Measurements from ENCODE around the gene SHROOM3. TPM values are rescaled to one million over a fixed set of nuclear protein-coding genes. Genes with fewer than 3 reads are reported as not detected.

The SHROOM3 gene
- total and polyA plus RNA-seq, 8 donors, result 13.5 to 96.9 (median 16.9) TPM

GRCh38 chr4:76803522-76803921, 368.5 kb downstream of the SHROOM3 start:
- no peaks in the 10 kb centered on the region for H3K36me3 ChIP-seq
- no peak for DNase-seq
- intact Hi-C loops (cut with DNase I), result no loop called here
- peaks cover 0 to 3% of the 10 kb centered on the region in 2 donors for H3K9me3 ChIP-seq
- H3K4me3 ChIP-seq, result no peak overlapping the region
- H3K4me1 ChIP-seq, result no peaks in the 10 kb centered on the region
- ATAC-seq, result peak; percentile 33
- TF ChIP-seq, protein P1, sequence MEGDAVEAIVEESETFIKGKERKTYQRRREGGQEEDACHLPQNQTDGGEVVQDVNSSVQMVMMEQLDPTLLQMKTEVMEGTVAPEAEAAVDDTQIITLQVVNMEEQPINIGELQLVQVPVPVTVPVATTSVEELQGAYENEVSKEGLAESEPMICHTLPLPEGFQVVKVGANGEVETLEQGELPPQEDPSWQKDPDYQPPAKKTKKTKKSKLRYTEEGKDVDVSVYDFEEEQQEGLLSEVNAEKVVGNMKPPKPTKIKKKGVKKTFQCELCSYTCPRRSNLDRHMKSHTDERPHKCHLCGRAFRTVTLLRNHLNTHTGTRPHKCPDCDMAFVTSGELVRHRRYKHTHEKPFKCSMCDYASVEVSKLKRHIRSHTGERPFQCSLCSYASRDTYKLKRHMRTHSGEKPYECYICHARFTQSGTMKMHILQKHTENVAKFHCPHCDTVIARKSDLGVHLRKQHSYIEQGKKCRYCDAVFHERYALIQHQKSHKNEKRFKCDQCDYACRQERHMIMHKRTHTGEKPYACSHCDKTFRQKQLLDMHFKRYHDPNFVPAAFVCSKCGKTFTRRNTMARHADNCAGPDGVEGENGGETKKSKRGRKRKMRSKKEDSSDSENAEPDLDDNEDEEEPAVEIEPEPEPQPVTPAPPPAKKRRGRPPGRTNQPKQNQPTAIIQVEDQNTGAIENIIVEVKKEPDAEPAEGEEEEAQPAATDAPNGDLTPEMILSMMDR (IDR thresholded peaks at IDR 0.05), result no peak
- no peaks in the 10 kb centered on the region for H3K27me3 ChIP-seq
- H3K27ac ChIP-seq, result no peak overlapping the region

DNA sequence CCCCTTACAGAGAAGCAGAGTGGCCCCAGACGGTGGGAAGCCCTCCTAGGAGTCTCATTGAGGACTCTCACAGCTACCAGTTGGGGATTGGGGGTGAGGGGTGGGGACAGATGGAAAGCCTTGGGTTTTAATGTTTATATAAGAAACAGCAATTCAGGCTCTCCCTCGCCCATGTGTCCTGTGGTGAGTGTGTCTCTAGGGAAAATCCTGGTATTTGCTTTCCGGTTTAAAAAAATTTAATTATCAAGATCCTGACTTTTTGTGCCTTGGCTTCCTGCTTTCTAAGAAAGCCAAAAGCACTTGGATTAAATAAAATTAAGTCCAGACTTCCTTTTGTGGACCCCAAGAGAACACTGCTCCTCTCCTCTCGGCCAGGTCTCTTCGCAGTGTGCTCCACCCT, 369.1 kb downstream of the SHROOM3 start:
- H3K4me1 ChIP-seq, result no peaks in the 10 kb centered on the region
- intact Hi-C loops (cut with DNase I), result no loop called here
- DNase-seq (no peak), ATAC-seq (no peak)
- H3K4me3 ChIP-seq, result no peak overlapping the region
- peaks cover 0 to 6% of the 10 kb centered on the region in 2 donors for H3K9me3 ChIP-seq
- H3K27me3 ChIP-seq, result no peaks in the 10 kb centered on the region
- H3K36me3 ChIP-seq, result no peaks in the 10 kb centered on the region
- no peak overlapping the region for H3K27ac ChIP-seq
- TF ChIP-seq, protein P1 (IDR thresholded peaks at IDR 0.05), result no peak

DNA sequence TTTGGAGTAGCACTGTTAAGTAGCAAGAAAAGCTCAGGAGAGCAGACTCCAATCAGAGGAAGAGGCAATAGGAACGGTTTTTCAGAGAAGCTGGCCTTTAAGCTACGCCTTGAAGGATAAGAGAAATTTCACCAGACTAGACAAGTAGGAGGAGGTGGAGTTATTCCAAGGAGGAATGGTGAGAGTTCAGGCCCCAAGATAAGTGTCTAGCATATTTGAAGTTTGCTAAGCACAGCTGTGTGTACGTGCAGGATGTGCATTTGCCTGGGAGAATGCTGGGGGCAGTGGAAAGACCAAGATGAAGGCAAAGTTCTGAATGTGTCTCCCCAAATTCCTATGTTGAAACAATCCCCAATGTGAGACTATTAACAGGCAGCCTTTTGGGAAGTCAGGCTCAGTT, 371.3 kb downstream of the SHROOM3 start:
- ATAC-seq (no peak), DNase-seq (no peak)
- no peak overlapping the region for H3K27ac ChIP-seq
- no peaks in the 10 kb centered on the region for H3K27me3 ChIP-seq
- intact Hi-C loops (cut with DNase I), result no loop called here
- peaks cover 0 to 6% of the 10 kb centered on the region in 2 donors for H3K9me3 ChIP-seq
- H3K4me1 ChIP-seq, result no peaks in the 10 kb centered on the region
- TF ChIP-seq, protein P1 (IDR thresholded peaks at IDR 0.05), result no peak
- H3K4me3 ChIP-seq, result no peak overlapping the region
- no peaks in the 10 kb centered on the region for H3K36me3 ChIP-seq

DNA sequence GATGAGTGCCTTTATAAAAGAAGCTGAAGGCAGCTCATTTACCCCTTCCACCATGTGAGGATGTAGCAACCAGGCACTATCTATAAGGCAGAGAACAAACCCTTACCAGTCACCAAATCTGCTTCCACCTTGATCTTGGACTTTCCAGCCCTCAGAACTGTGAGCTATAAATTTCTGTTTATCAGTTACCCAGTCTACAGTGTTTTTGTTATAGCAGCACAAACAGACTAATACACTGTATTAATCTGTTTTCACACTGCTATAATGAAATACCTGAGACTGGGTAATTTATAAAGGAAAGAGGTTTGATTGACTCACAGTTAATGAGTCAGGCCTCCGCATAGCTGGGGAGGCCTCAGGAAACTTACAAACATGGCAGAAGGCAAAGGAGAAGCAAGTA, 371.7 kb downstream of the SHROOM3 start:
- Histone ChIP-seq H3K9me3 (peaks cover 0 to 6% of the 10 kb centered on the region in 2 donors), H3K36me3 (no peaks in the 10 kb centered on the region), H3K4me3 (no peak overlapping the region), H3K27me3 (no peaks in the 10 kb centered on the region), H3K4me1 (no peaks in the 10 kb centered on the region), H3K27ac (no peak overlapping the region)
- intact Hi-C loops (cut with DNase I), result no loop called here
- no peak for ATAC-seq
- TF ChIP-seq, protein P1 (IDR thresholded peaks at IDR 0.05), result no peak
- no peak for DNase-seq

DNA sequence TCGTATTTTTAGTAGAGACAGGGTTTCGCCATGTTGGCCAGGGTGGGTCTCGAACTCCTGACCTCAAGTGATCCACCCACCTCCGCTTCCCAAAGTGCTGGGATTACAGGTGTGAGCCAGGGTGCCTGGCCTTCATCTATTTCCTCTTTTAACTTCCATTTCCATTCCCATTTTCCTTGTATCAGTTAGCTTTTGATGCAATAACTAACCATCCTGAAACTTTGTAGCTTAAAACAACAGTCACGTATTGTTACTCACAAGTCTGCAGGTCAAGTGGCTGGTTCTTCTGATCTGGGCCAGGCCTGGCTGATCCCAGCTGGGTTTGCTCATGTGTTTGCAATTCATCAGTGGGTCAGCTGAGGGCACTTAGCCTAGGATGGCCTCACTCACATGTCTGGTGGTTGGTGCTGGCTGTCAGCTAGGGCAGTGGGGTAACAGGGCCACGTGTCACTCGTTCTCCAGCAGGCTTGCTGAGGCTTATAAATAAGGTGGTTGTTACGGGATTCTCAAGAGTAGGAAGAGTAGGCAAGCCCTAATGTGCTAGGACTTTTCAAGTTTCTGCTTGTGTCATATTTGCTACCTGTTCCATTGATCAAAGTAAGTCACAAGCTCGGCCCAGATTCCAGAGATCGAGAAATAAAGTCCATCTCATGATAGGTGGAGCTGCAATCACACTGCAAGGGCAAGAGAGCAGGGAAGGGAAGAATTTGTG, 374.7 kb downstream of the SHROOM3 start:
- Histone ChIP-seq H3K4me3 (no peak overlapping the region), H3K27ac (no peak overlapping the region), H3K9me3 (peaks cover 0 to 6% of the 10 kb centered on the region in 2 donors), H3K27me3 (no peaks in the 10 kb centered on the region), H3K4me1 (no peaks in the 10 kb centered on the region), H3K36me3 (no peaks in the 10 kb centered on the region)
- intact Hi-C loops (cut with DNase I), result no loop called here
- ATAC-seq (peak; percentile 54), DNase-seq (no peak)
- TF ChIP-seq, protein P1 (IDR thresholded peaks at IDR 0.05), result no peak

All from left lung (tissue), 10 donors.